Measurements from ENCODE around the gene SP3.

The SP3 gene

GRCh38 chr2:173981520-173981919 lies 16.3 kb upstream of the SP3 start:
- TF ChIP-seq CTCF (IDR thresholded peaks at IDR 0.05; ENCODE audit: low read depth, low read length): no peak
- no peak overlapping the region for H3K4me3 ChIP-seq (ENCODE audit: low read depth, low read length)

- no peak for TF ChIP-seq CTCF (IDR thresholded peaks at IDR 0.05; ENCODE audit: low read depth, low read length)
- no peak overlapping the region for H3K4me3 ChIP-seq (ENCODE audit: low read depth, low read length)
These were observed 14.7 kb upstream of the SP3 start for GRCh38 chr2:173979751-173980351.

- no peak for TF ChIP-seq CTCF (IDR thresholded peaks at IDR 0.05; ENCODE audit: low read depth, low read length)
- H3K4me3 ChIP-seq (ENCODE audit: low read depth, low read length): no peak overlapping the region
These were observed 13.3 kb upstream of the SP3 start for GRCh38 chr2:173978447-173978846.

- H3K4me3 ChIP-seq (ENCODE audit: low read depth, low read length): no peak overlapping the region
- no peak for TF ChIP-seq CTCF (IDR thresholded peaks at IDR 0.05; ENCODE audit: low read depth, low read length)
These were observed 7.5 kb upstream of the SP3 start for GRCh38 chr2:173972636-173973035.

- H3K4me3 ChIP-seq (ENCODE audit: low read depth, low read length): no peak overlapping the region
- no peak for TF ChIP-seq CTCF (IDR thresholded peaks at IDR 0.05; ENCODE audit: low read depth, low read length)
These were observed 7.0 kb upstream of the SP3 start for GRCh38 chr2:173972165-173972564.

GRCh38 chr2:173970516-173970924 lies 5.3 kb upstream of the SP3 start:
- no peak overlapping the region for H3K4me3 ChIP-seq (ENCODE audit: low read depth, low read length)
- no peak for TF ChIP-seq CTCF (IDR thresholded peaks at IDR 0.05; ENCODE audit: low read depth, low read length)

- no peak for TF ChIP-seq CTCF (IDR thresholded peaks at IDR 0.05; ENCODE audit: low read depth, low read length)
- H3K4me3 ChIP-seq (ENCODE audit: low read depth, low read length): no peak overlapping the region
These were observed 4.7 kb upstream of the SP3 start for GRCh38 chr2:173969886-173970285.
